Dendritic cell treated with granulocyte-macrophage colony-stimulating factor and Interleukin-4, amounts not matched to agents 40 ng/mL and 50 ng/mL, for 4 days (primary cell): ENCODE data around the gene RAB8B.
"Not testable (repeated sequence)": the region's sequence is repeated elsewhere in the genome, so short reads cannot be mapped to it uniquely, and the experiment has no call there.

Experiments used
- H3K27ac Mint-ChIP-seq: one replicate; pipeline ENCODE4 v1.8.0; 2022; ENCODE audit warnings: mild to moderate bottlenecking, mixed read lengths
- H3K27me3 Mint-ChIP-seq: one replicate; pipeline ENCODE4 v1.8.0; 2022; ENCODE audit warnings: mild to moderate bottlenecking, mixed read lengths
- H3K36me3 Mint-ChIP-seq: one replicate; pipeline ENCODE4 v1.8.0; 2022; ENCODE audit warnings: low read depth, mixed read lengths
- H3K4me1 Mint-ChIP-seq: one replicate; pipeline ENCODE4 v1.8.0; 2022; ENCODE audit warnings: low read depth, mixed read lengths
- H3K4me3 Mint-ChIP-seq: one replicate; pipeline ENCODE4 v1.8.0; 2022; ENCODE audit warnings: mild to moderate bottlenecking, moderate library complexity, mixed read lengths
- H3K9me3 Mint-ChIP-seq: one replicate; pipeline ENCODE4 v1.8.0; 2022; ENCODE audit warnings: mixed read lengths
- intact Hi-C: fragments of 100-400 bp; cut with micrococcal nuclease; formaldehyde crosslinking; loops from one replicate; pipeline ENCODE4 v1.15.0; 2022

The RAB8B gene

DNA sequence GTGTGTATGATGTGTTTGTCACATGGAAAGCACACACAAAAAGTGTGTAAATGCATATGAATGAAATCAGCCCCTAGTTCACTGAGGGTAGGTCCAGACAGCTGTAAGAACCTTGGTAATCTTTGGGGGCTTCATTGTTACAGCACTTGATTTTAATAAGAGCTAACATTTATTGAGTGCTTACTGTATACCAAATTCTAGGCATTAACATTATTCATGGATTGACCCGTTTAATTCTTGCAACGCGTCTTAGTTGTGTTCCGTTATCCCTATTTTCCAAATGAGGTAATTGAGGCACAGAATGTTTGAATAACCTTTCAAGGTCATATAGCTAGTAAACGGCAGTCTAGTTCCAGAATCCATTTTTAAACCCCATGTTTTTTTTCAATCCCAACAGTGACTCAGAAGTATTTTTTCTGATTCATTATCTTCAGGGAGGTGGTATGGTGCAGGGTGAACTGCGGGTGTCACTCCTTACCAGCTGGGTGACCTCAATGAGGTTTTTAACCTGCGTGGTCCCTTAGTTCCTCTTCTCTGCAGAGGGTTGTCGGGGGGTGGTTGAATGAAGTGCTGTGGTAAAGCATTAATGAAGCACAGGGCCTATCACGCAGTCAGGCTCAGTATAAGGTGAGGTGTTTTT, 14.2 kb downstream of the RAB8B start:
- Mint-ChIP-seq H3K27me3 (no peaks in the 10 kb centered on the region), H3K27ac (no peak overlapping the region), H3K36me3 (peaks cover 36% of the 10 kb centered on the region), H3K9me3 (no peaks in the 10 kb centered on the region), H3K4me1 (peaks cover 72% of the 10 kb centered on the region), H3K4me3 (no peak overlapping the region)
- intact Hi-C loops: no loop called here

- Mint-ChIP-seq H3K4me3 (no peak overlapping the region), H3K27me3 (no peaks in the 10 kb centered on the region), H3K4me1 (peaks cover 78% of the 10 kb centered on the region), H3K36me3 (peaks cover 32% of the 10 kb centered on the region), H3K27ac (peak overlapping the region; percentile 73), H3K9me3 (no peaks in the 10 kb centered on the region)
- intact Hi-C loops: no loop called here
Observed at GRCh38 chr15:63206079-63206478, 16.7 kb downstream of the RAB8B start.

DNA sequence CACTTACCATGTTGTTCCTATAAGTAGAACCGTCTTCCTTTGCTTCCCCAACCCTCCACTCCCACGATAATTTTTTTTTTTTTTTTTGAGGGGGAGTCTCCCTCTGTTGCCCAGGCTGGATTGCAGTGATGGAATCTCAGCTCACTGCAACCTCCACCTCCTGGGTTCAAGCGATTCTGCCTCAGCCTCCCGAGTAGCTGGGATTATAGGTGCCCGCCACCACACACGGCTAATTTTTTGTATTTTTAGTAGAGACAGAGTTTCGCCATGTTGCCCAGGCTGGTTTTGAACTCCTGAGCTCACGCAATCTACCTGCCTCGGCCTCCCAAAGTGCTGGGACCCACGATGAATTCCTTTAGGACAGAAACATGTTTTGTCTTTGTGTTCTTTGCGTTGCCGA, 19.4 kb downstream of the RAB8B start:
- H3K27me3 Mint-ChIP-seq, H3K9me3 Mint-ChIP-seq, H3K27ac Mint-ChIP-seq, H3K4me3 Mint-ChIP-seq, intact Hi-C loops: not testable (repeated sequence)
- peaks cover 28% of the 10 kb centered on the region for H3K36me3 Mint-ChIP-seq
- H3K4me1 Mint-ChIP-seq: peaks cover 78% of the 10 kb centered on the region

DNA sequence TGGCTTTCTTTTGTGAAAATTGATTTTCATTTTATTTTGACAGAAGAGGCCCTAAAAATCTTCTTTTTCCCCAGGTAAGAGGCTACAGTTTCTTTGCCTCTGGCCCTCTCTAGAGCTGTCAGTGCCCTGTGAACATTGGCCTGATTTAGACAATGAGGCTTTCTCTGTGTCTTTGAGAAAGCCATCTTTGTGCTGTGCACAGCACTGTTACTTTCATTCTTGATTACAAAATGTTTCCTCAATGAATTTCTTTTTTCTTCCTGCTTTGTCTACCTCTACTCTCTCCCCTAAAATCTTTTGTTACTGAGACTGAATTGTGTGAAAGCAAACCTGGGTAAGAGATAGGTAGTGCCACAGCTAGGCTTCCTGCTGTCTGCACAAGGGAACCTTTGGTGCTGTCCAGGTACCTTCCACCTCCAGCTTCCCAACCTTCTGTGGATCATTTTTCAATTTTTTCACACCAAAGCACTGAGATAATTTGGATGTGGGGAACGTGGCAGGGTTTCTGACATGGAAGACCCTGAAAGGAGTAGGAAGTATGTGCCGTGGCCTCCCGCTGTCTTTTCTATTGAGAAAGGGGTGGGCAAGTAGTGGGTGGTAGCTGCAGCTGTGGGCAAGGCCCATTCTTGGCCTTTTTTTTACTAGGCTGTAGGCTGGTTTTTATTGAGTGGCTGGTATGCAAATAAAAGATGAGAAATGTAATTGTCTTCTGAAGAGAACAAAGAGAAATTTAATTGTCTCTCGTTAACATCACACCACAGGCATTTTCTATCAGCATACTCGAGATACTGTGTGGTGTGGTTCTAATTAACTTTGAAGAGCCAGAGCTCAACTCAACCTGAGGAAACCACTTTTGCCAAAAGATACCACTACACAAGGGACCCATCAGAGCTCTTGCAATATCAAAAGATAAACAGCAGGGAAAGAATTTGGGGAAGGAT, 21.0 kb downstream of the RAB8B start:
- intact Hi-C loops: no loop called here
- no peaks in the 10 kb centered on the region for H3K27me3 Mint-ChIP-seq
- no peaks in the 10 kb centered on the region for H3K9me3 Mint-ChIP-seq
- H3K4me3 Mint-ChIP-seq: no peak overlapping the region
- H3K4me1 Mint-ChIP-seq: peaks cover 77% of the 10 kb centered on the region
- H3K27ac Mint-ChIP-seq: peak overlapping the region; percentile 54
- H3K36me3 Mint-ChIP-seq: peaks cover 24% of the 10 kb centered on the region

DNA sequence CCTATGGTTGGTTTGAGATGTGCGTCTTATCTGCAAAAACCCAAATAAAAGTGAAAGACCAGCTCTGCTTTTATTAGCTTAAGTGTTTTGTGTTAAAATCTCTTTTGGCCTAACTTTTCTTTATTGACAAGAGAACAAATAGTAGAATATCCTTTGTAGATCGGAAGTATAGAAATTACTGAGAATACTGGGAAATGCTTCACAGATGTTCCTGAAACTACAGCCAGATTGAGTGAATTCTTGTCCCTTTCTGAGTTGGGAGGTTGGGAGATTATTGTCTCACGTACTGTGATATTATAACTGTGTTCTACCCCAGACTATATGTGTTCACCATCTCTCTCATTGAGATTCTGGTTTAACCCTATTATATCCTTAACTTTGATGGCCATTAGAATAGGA, 21.7 kb downstream of the RAB8B start:
- Mint-ChIP-seq H3K4me3 (no peak overlapping the region), H3K27me3 (no peaks in the 10 kb centered on the region), H3K9me3 (no peaks in the 10 kb centered on the region), H3K27ac (peak overlapping the region; percentile 54), H3K36me3 (peaks cover 23% of the 10 kb centered on the region), H3K4me1 (peaks cover 73% of the 10 kb centered on the region)
- intact Hi-C loops: no loop called here

GRCh38 chr15:63211549-63211948, 22.1 kb downstream of the RAB8B start:
- H3K9me3 Mint-ChIP-seq: no peaks in the 10 kb centered on the region
- no peaks in the 10 kb centered on the region for H3K27me3 Mint-ChIP-seq
- H3K4me1 Mint-ChIP-seq: peaks cover 69% of the 10 kb centered on the region
- H3K36me3 Mint-ChIP-seq: peaks cover 23% of the 10 kb centered on the region
- intact Hi-C loops: no loop called here
- H3K4me3 Mint-ChIP-seq: no peak overlapping the region
- H3K27ac Mint-ChIP-seq: peak overlapping the region; percentile 79

GRCh38 chr15:63212050-63213004, 22.9 kb downstream of the RAB8B start:
- Mint-ChIP-seq H3K4me3 (no peak overlapping the region), H3K9me3 (no peaks in the 10 kb centered on the region), H3K4me1 (peaks cover 61% of the 10 kb centered on the region), H3K27ac (peak overlapping the region; percentile 79), H3K36me3 (peaks cover 19% of the 10 kb centered on the region), H3K27me3 (no peaks in the 10 kb centered on the region)
- intact Hi-C loops: no loop called here

DNA sequence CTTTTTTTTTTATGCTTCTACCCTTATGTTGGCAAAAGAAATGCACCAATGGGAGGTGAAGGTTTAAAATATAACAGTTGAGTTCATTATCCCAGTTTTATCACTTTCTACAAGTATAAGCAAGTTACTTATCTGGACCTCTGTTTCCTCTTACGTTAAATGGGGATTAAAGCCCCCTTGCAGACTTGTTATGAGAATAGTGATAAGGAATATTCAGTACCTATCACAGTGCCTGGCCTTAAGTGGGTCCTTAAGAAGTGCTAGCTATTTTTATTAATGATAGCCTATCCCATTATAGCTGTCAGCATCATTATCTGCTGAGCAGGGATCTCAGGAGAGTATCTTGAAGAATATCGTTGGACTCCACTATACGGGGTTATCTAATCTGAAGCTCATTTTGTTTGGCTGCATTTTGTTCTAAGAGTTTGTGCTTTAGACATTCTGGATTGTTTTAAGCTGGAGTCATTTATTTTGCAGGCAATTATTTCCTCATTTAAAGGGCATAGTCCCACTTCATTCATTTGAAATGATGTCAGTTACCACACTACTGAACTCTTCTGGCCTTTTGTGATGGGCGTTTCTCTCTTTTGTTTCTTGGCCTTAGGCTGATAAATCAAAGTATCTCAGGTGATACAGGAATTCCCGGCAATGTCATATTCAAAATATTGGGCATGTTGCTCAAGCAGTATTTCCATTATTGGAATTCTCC, 28.8 kb downstream of the RAB8B start:
- intact Hi-C loops: no loop called here
- H3K4me3 Mint-ChIP-seq: no peak overlapping the region
- no peaks in the 10 kb centered on the region for H3K9me3 Mint-ChIP-seq
- peak overlapping the region; percentile 26 for H3K27ac Mint-ChIP-seq
- H3K36me3 Mint-ChIP-seq: peaks cover 14% of the 10 kb centered on the region
- no peaks in the 10 kb centered on the region for H3K27me3 Mint-ChIP-seq
- H3K4me1 Mint-ChIP-seq: peaks cover 61% of the 10 kb centered on the region

GRCh38 chr15:63219196-63219710, 29.8 kb downstream of the RAB8B start:
- intact Hi-C loops: no loop called here
- H3K27me3 Mint-ChIP-seq: no peaks in the 10 kb centered on the region
- H3K4me3 Mint-ChIP-seq: no peak overlapping the region
- peak overlapping the region; percentile 26 for H3K27ac Mint-ChIP-seq
- H3K4me1 Mint-ChIP-seq: peaks cover 55% of the 10 kb centered on the region
- no peaks in the 10 kb centered on the region for H3K9me3 Mint-ChIP-seq
- peaks cover 19% of the 10 kb centered on the region for H3K36me3 Mint-ChIP-seq

- Mint-ChIP-seq H3K27ac (no peak overlapping the region), H3K4me1 (peaks cover 55% of the 10 kb centered on the region), H3K9me3 (no peaks in the 10 kb centered on the region), H3K4me3 (no peak overlapping the region), H3K36me3 (peaks cover 19% of the 10 kb centered on the region), H3K27me3 (no peaks in the 10 kb centered on the region)
- intact Hi-C loops: loop anchor here (5.0 kb wide), 1 partner anchor 51 kb away; no protein-coding TSS in a partner anchor
Observed at GRCh38 chr15:63221346-63221745, 31.9 kb downstream of the RAB8B start.

- Mint-ChIP-seq H3K36me3 (peaks cover 26% of the 10 kb centered on the region), H3K9me3 (no peaks in the 10 kb centered on the region), H3K27me3 (no peaks in the 10 kb centered on the region), H3K27ac (no peak overlapping the region), H3K4me3 (no peak overlapping the region), H3K4me1 (peaks cover 61% of the 10 kb centered on the region)
- intact Hi-C loops: loop anchor here (5.0 kb wide), 1 partner anchor 49 kb away; no protein-coding TSS in a partner anchor
Observed at GRCh38 chr15:63223463-63223862, 34.1 kb downstream of the RAB8B start.

DNA sequence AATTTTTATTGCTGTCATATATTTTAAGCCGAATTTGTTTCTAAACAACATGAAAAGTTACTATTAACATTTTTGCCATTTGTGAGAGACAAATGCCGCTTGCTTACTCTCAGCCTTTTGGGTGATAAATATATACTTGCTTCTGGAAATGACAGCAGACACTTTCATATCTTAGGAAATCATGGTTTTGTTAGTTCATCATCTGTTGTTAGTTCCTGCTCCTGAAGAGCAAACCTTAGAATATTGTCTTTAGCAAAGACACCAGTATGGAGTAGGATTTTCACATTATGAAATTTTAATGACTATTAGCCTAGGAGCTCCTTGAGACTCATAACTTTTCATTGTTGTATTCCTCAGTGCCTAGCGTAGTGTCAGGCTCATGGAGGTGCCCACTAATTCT, 36.0 kb downstream of the RAB8B start:
- Mint-ChIP-seq H3K4me1 (peaks cover 44% of the 10 kb centered on the region), H3K27me3 (no peaks in the 10 kb centered on the region), H3K27ac (no peak overlapping the region), H3K36me3 (peaks cover 12% of the 10 kb centered on the region), H3K4me3 (no peak overlapping the region), H3K9me3 (no peaks in the 10 kb centered on the region)
- intact Hi-C loops: no loop called here
